GM21447 (cell line): ENCODE measurements around the gene PEX1.
"Not testable (repeated sequence)": the region's sequence is repeated elsewhere in the genome, so short reads cannot be mapped to it uniquely, and the experiment has no call there.

Source experiments
- ATAC-seq: cut with Tn5 transposase; IDR thresholded peaks from one replicate; pipeline ENCODE4 v1.9.1; 2021; ENCODE audit not compliant: unreplicated experiment

PEX1 gene

GRCh38 chr7:92528188-92528957 is at the start of gene PEX1, which contains the start of gene RBM48:
PEX1 (minus strand) TSS chr7:92528520; CDS start chr7:92528435, 85 bp downstream.
RBM48 (plus strand) TSS chr7:92528795; CDS start chr7:92528814, 19 bp downstream.
- peak; percentile 93 for ATAC-seq

- no peak for ATAC-seq
Observed at GRCh38 chr7:92576296-92576695, 48.0 kb upstream of the PEX1 start.

DNA sequence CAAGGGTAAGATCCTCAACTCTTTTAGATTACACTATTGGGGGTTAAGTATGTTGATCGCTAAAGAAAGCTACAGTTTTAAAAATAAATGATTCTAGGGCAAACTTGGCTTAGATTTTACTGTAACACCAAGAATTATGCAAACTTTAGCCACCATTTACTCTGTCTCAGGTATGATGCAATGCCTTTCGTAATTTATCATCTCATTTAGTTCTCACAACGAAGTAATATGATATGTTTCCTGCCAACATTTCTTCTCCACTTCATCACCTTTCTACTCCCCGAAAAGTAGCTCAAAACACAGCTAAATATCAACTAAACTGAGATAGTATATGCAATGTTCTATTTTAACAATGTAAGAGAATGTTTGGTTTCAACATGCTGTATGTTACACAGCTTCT is 40.8 kb upstream of the PEX1 start:
- no peak for ATAC-seq

DNA sequence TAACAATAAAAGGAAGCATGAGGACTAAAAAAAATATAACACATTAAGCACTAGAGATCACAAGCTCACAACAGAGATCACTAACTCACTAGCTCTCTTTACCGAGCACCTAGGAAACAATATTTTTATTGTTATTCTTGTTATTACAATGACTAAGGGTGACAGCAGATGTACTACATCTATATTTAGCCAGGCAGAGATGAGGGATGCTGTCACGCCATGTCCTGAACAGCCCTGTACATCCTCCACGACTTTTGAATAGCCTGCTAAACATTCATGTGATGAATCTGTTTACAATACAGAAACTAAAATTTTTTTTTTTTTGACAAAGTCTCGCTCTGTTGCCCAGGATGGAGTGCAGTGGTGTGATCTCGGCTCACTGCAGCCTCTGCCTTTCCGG is 39.1 kb upstream of the PEX1 start:
- ATAC-seq: no peak

DNA sequence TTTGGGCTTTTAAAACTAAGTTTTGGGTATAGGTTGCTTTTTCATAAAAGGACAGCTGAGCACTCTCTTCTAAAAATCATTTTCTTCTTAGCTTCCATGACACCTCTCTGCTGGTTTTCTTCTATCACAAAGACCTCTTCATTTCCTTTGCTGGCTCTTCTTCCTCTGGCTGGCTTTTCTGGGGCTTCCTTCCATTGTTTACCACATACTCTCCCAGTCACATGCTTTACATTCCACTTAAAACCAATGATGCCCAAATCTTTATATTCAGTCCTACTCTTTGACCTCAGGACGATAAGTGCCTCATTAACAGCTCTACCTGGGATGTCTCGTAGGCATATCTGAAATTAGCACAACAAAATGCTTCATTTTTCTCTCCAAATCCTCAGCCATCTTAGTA is 35.0 kb upstream of the PEX1 start:
- ATAC-seq: no peak

- no peak for ATAC-seq
Observed at GRCh38 chr7:92560602-92561001, 32.3 kb upstream of the PEX1 start.

DNA sequence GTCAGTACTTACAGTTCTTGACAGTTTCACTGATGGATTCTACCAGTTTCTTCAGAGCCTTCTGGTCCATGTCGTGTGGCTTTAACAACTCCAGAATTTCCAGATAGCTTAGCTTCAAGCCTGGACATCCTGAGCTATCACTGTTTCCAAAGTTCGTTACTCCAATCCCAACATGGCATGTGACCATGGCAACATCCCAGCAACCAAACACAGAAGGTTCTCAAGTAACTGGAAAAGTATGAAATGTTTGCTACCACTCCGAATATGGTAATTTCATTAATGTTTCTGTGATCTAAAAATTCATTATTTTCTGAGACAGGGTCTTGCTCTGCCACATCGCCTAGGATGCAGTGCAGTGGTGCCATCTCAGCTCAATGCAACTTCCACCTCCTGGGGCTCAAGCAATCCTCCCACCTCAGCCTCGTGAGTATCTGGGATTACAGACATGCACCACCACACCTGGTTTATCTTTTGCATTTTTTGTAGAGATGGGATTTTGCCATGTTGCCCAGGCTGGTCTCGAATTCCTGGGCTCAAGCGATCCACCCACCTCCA is 29.6 kb upstream of the PEX1 start:
- ATAC-seq: no peak

GRCh38 chr7:92557249-92557648 is 28.9 kb upstream of the PEX1 start:
- no peak for ATAC-seq

DNA sequence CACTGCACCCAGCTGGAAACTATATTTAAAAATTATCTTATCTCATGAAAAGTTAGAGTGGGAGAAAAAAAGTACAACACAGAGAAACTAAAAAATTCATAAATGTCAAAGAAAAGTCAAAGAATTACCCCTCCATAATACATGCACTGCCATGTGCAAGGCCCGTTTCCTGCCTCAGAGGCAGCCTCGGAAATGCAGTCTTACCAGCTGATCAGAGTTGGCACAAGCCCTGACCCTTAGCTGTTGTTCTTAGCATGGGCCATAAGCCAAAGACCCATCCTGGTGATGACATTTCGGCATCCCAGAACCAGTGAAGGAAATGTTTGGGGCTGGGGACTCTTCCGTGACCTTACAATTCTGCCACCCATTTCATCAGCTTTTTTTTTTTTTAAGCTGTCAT is 21.9 kb upstream of the PEX1 start:
- ATAC-seq: no peak

DNA sequence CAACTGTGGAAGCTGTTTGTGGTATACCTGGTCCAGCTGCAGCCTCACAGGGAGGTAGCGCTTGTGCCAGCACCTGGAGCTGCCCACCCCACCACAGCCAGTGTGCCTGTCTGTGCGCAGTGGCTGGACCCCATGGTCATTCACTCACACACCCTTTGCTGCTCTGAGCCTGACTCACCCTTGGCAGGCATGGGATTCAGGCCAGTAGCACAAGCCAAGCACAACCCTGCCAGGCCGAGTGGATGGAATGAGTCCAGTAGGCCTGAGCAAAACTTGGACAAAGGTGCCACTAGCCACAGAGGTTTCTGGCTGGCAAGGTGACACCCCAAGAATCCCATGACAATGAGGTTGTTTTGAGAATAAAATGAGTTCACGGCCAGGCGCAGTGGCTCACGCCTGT is 19.3 kb upstream of the PEX1 start:
- no peak for ATAC-seq

DNA sequence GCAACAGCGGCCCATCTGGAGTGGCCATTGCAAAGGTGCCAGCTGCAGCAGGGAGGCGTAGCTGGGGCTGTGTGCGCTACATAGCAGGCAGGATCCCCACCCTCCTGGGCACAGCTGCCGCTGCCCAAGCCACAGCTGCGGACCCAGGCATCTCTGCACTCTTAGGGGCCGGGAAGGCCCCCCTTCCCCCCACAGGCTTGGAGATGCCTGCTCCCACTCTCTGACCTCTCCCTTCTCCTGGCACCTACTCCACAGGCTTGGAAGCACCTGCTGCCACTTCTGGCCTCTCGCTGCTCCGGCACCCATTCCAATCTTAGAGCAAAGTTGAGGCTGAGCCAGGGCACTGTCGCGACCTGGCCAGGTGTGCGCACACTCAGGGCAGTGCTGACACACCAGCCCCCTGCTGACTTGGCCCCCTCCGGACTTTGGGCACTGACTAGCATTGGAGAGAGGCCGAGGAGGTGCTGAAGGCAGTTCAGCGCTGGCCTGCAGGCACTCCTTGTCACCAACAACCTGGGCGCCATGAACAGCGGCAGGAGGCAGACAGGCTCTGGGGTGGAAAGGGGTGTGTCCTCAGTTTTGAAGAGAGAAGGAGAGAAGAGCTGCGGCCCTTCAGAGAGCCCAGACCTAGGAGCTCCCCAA is 18.7 kb upstream of the PEX1 start:
- ATAC-seq: no peak

GRCh38 chr7:92545116-92545515 is 16.8 kb upstream of the PEX1 start:
- ATAC-seq: not testable (repeated sequence)

- ATAC-seq: not testable (repeated sequence)
Observed at GRCh38 chr7:92543542-92543941, 15.2 kb upstream of the PEX1 start.

GRCh38 chr7:92534572-92534971 is 6.3 kb upstream of the PEX1 start:
- no peak for ATAC-seq

DNA sequence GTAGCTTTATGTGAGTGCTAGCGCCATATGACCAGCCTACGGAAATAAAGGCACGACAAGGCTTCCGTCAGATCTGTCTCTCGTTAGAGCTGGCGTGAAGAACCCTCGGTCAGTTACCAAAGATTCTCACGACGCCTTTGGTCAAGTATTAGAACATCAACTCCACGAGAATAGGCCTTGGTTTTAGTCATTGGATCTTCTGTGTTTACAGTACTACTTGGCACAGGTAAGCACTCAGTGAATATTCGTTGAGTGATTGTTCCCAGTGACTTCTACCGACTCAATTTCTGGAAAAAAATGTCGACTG is 591 bp upstream of the PEX1 start:
- ATAC-seq: peak; percentile 4

- peak; percentile 36 for ATAC-seq
Observed at GRCh38 chr7:92527300-92528187, 776 bp downstream of the PEX1 start.

GRCh38 chr7:92523110-92523509 is 5.2 kb downstream of the PEX1 start:
- no peak for ATAC-seq

DNA sequence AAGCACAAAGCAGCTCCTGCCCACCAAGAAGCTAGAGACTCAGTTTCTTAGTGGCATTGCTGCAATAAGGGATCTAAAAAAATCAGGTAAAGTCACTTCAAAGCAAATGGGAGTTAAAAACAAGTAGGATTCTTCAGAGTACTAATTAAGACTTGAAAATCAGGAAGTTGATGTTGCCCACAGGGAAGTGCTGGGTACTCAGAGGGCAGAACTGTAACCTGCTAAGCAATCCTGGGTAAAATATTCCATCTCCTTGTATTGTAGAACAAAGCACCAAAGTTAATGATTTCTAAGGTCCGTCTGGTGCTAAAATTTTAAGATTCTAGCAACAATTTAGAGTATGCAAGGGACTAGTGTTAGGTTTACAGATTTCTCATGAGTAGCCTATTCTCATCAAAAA is 8.3 kb downstream of the PEX1 start:
- no peak for ATAC-seq

GRCh38 chr7:92517631-92518030 is 10.7 kb downstream of the PEX1 start:
- ATAC-seq: no peak

DNA sequence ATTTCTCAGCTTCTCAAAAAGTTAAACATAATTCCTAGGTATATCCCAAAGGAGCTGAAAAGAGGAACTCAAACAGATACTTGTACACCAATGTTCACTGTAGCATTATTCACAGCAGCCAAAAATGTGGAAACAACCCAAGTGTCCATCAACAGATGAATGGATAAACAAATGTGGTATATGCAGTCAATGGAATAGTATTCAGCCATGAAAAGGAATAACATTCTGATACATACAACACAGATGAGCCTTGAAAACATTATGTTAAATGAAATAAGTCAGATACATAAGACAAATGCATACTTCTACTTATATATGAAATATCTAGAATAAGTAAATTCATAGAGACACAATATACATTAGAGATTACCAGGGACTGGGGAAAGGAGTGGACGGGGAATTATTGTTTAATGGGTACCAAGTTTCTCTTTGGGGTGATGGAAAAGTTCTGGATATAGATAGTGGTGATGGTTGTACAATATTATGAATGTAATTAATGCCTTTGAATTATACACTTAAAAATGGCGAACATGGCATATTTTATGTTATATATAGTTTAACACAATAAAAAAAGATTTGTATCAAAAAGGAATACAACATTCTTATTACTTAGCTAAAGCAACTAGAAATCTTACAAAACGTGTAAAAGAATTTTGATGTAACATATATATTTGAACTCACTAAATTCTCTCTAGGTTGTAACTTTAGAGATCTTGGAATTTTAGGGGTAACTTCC is 15.0 kb downstream of the PEX1 start:
- no peak for ATAC-seq

- no peak for ATAC-seq
Observed at GRCh38 chr7:92508946-92509345, 19.4 kb downstream of the PEX1 start.
